Measurements from ENCODE around the gene LPO. TPM values are rescaled to one million over a fixed set of nuclear protein-coding genes. Genes with fewer than 3 reads are reported as not detected.

LPO gene
- total RNA-seq, 2 donors from 2014 or later, result not detected

DNA sequence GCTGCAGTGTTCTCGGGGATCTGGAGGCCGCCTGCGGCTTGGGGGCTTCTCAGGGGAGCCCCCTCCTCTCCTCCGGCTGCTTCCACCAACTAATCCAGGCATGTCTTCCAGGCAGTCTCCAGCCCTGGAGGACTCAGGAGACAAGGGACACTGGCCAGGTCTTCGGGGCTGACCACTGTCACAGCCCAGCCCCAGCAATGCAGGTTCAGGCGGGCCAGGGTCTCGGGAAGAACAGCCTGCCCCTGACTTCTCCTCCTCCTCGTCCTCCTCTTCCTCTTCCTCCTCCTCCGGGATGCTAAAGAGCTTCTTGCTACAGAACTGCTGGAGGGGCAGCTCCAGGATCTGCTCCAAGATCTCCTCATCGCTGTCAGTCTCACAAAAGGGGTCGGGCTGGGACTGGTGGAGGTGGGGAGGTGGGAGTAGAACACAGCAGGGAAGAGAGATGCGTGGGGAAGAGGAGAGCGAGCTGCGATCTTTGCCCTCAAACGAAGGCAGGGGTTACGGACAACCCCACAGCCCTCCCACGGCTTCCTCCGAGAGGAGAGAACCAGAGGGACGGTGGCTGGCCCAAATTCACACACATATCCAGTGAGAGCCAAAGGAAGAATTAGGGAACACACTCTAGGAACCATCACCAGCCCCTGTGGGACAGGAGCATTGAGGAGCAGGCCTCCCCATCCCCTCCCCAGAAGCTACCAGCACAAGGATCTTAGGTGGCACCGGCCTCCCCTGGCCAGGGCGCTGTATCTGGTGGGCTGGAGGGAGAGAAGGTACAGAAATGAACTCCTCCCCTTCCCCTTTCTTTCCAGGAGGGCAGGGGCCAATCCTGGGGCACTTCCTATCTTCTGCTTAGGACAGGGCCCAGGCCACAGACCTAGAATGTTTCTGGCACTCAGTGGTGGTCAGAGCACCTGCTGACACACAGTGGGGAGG lies 70.9 kb downstream of the LPO start:
- no peak for DNase-seq
- intact Hi-C loops (cut with DNase I), result no loop called here
- H3K27me3 ChIP-seq, result no peaks in the 10 kb centered on the region
- no peaks in the 10 kb centered on the region for H3K4me1 ChIP-seq
- no peak overlapping the region for H3K27ac ChIP-seq
- H3K9me3 ChIP-seq, result no peaks in the 10 kb centered on the region
- H3K36me3 ChIP-seq, result no peaks in the 10 kb centered on the region
- TF ChIP-seq, protein P1, sequence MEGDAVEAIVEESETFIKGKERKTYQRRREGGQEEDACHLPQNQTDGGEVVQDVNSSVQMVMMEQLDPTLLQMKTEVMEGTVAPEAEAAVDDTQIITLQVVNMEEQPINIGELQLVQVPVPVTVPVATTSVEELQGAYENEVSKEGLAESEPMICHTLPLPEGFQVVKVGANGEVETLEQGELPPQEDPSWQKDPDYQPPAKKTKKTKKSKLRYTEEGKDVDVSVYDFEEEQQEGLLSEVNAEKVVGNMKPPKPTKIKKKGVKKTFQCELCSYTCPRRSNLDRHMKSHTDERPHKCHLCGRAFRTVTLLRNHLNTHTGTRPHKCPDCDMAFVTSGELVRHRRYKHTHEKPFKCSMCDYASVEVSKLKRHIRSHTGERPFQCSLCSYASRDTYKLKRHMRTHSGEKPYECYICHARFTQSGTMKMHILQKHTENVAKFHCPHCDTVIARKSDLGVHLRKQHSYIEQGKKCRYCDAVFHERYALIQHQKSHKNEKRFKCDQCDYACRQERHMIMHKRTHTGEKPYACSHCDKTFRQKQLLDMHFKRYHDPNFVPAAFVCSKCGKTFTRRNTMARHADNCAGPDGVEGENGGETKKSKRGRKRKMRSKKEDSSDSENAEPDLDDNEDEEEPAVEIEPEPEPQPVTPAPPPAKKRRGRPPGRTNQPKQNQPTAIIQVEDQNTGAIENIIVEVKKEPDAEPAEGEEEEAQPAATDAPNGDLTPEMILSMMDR (IDR thresholded peaks at IDR 0.05), result no peak
- no peak overlapping the region for H3K9ac ChIP-seq (ENCODE audit: low read depth in 2 of 2, low read length in 2 of 2)
- no peak overlapping the region for H3K4me3 ChIP-seq

DNA sequence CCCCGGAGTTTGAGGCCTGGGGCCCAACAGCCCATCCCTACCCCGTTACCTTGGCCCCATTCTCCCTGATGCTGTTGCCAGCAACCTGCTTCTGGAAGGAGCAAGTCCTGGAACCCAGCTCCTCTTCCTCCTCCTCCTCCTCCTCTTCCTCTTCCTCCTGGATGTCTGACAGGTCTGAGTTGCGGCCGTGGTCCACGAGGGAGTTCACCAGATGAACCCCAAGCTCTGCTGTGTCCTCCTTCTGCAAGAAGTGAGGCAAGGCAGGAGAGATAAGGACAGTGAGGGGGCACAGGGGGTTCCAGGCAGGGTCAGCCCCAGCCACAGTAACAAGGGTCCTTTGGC lies 71.5 kb downstream of the LPO start:
- DNase-seq, result no peak
- Histone ChIP-seq H3K4me1 (no peaks in the 10 kb centered on the region), H3K9me3 (no peaks in the 10 kb centered on the region), H3K4me3 (no peak overlapping the region), H3K27me3 (no peaks in the 10 kb centered on the region), H3K36me3 (no peaks in the 10 kb centered on the region), H3K9ac (ENCODE audit: low read depth in 2 of 2, low read length in 2 of 2) (no peak overlapping the region), H3K27ac (no peak overlapping the region)
- intact Hi-C loops (cut with DNase I), result no loop called here
- TF ChIP-seq, protein P1 (IDR thresholded peaks at IDR 0.05), result no peak

DNA sequence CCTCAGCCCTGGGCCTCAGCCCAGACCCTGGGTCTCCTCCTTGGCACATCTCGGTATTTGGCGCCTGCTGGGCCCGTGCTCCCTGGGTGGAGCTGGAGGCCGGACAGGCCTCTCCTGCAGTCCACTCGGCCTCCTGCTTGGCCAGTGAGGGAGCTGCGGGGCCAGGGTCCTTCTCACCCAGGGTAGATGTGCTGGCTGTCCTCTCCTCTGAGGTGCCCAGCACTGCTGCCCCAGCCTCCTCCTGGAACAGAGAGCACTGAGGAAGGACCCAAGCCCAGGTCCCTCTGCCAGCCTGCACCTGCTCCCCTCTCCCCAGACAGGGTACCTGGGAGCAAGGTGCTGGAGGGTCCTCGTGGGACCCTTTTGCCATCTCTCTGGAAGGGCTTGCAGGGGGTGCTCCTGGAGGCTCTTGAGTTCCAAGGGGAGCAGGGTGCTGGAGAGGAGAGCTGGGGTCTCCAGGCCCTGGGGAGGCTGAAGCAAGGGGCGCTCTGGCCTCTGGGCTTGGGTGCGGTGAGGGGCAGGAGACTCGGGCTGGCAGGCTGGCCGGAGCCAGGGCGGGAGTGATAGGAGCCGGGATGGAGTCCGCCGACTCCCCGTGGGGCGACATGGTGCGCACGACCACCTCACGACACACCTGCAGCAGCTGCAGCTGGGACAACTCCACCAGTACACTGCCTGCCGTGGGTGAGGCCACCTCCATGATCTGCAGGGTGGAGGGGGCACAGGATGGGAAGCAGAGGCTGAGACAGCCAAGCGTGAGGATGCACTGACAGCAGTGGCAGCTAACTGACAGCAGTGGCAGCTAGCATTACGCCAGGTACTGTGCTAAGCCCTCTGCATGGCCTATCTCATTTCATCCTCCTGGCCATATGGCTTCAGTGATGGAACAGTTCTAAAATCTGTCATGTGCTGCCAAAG lies 72.4 kb downstream of the LPO start:
- intact Hi-C loops (cut with DNase I), result no loop called here
- no peaks in the 10 kb centered on the region for H3K36me3 ChIP-seq

DNA sequence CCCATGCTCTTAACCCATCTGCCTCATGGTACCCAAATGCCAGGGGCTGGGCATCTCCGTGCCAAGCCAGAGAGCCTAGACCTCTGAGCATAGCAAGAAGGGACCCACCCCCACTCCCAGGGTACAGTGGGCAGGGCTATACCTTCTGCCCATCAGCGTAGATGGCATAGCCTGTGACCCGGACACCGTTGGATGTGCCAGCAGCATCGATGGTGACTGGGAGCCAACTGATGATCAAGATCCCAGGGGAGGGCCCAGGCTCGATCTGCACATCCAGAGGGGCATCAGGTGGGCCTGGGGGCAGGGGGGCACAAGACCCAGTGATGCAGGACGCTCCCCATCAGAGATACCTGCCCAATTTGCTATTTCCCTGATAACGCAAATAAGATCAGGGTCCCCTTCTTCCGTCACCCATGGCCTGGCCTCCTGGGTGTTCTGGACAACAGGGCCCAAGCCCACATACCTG lies 73.1 kb downstream of the LPO start:
- intact Hi-C loops (cut with DNase I), result no loop called here
- Histone ChIP-seq H3K36me3 (no peaks in the 10 kb centered on the region), H3K4me3 (no peak overlapping the region), H3K9ac (ENCODE audit: low read depth in 2 of 2, low read length in 2 of 2) (no peak overlapping the region), H3K4me1 (no peaks in the 10 kb centered on the region), H3K27me3 (no peaks in the 10 kb centered on the region), H3K9me3 (no peaks in the 10 kb centered on the region), H3K27ac (no peak overlapping the region)
- TF ChIP-seq, protein P1 (IDR thresholded peaks at IDR 0.05), result no peak
- DNase-seq, result no peak

More for the DNA sequence above, 72.4 kb downstream of the LPO start:
- Histone ChIP-seq H3K9me3 (no peaks in the 10 kb centered on the region), H3K4me3 (no peak overlapping the region), H3K27me3 (no peaks in the 10 kb centered on the region), H3K4me1 (no peaks in the 10 kb centered on the region), H3K9ac (ENCODE audit: low read depth in 2 of 2, low read length in 2 of 2) (no peak overlapping the region), H3K27ac (no peak overlapping the region)
- TF ChIP-seq, protein P1 (IDR thresholded peaks at IDR 0.05), result no peak
- DNase-seq, result no peak

DNA sequence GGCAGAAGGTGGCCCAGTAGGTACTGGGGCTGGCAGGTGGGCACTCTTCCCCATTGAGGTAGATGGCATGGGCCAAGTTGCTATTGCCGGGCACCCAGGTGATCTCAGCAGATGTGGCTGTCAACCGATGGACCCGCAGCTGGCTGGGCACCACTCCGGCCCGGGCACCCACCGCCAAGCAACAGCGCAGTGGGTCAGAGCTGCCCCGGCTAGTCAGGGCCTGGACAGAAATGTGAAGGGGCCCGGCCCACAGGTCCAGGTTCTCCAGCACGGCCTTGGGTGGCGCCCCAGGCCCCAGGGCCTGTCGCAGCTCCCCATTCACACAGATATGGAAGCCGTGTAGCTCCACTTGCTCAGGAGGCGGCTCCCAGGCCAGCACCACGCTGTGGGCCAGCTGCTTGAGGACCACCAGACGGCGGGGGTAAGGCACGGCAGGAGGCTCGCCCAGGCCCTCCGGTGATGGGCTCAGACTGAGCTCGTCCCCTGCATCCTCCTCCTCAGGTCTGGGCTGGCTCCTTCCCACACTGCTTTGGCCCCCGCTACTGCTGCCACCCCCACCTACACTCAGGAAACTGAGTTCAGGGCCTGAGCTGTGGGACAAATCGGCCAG lies 73.7 kb downstream of the LPO start:
- DNase-seq, result no peak
- Histone ChIP-seq H3K4me3 (no peak overlapping the region), H3K4me1 (no peaks in the 10 kb centered on the region), H3K9ac (ENCODE audit: low read depth in 2 of 2, low read length in 2 of 2) (no peak overlapping the region), H3K27me3 (no peaks in the 10 kb centered on the region), H3K9me3 (no peaks in the 10 kb centered on the region), H3K27ac (no peak overlapping the region), H3K36me3 (no peaks in the 10 kb centered on the region)
- intact Hi-C loops (cut with DNase I), result no loop called here
- TF ChIP-seq, protein P1 (IDR thresholded peaks at IDR 0.05), result no peak

Measured in colonic mucosa (tissue), 4 donors.